Mesenchymal stem cell (in vitro differentiated cells and primary cell): ENCODE measurements around the gene ZNF837.

Experiments
- DNase-seq: peaks from one replicate; pipeline ENCODE4 v3.0.0-alpha.2; 2013
- H2AFZ ChIP-seq: one replicate; pipeline ENCODE4 v1.6.1; 2013; ENCODE audit warnings: low read depth, mild to moderate bottlenecking, control low read depth, inconsistent platforms, low read length, moderate library complexity
- H2AK5ac ChIP-seq: 2 replicates; pipeline ENCODE4 v1.6.1; 2013; ENCODE audit warnings: low read length, moderate library complexity, mild to moderate bottlenecking, inconsistent platforms; ENCODE audit not compliant: severe bottlenecking
- H2BK120ac ChIP-seq: one replicate; pipeline ENCODE4 v1.6.1; 2013; ENCODE audit warnings: low read depth, mild to moderate bottlenecking, inconsistent platforms, low read length, moderate library complexity
- H2BK12ac ChIP-seq, 2 experiments: one replicate each; pipeline ENCODE4 v1.6.1; 2013; ENCODE audit warnings: inconsistent platforms in 2 of 2, low read length in 2 of 2, mild to moderate bottlenecking in 2 of 2, moderate library complexity in 2 of 2, control low read depth in 1 of 2
- H2BK15ac ChIP-seq: one replicate; pipeline ENCODE4 v1.6.1; 2013; ENCODE audit warnings: mild to moderate bottlenecking, low read depth, inconsistent platforms; ENCODE audit not compliant: poor library complexity, severe bottlenecking
- H2BK5ac ChIP-seq: 2 replicates; pipeline ENCODE4 v1.6.1; 2013; ENCODE audit warnings: low read depth, mild to moderate bottlenecking, low read length, control low read depth, inconsistent platforms; ENCODE audit not compliant: poor library complexity, severe bottlenecking
- H3K14ac ChIP-seq, 2 experiments: one replicate each; pipeline ENCODE4 v1.6.1; 2013; ENCODE audit warnings: inconsistent platforms in 2 of 2, low read length in 2 of 2, control low read depth in 1 of 2, mild to moderate bottlenecking in 1 of 2, moderate library complexity in 1 of 2
- H3K18ac ChIP-seq, 2 experiments: one replicate each; pipeline ENCODE4 v1.6.1; 2013; ENCODE audit warnings: inconsistent platforms in 2 of 2, low read length in 2 of 2, control low read depth in 1 of 2, low read depth in 1 of 2, mild to moderate bottlenecking in 1 of 2
- H3K23ac ChIP-seq, 2 experiments: one replicate each; pipeline ENCODE4 v1.6.1; 2013; ENCODE audit warnings: inconsistent platforms in 2 of 2, low read length in 2 of 2, mild to moderate bottlenecking in 2 of 2, moderate library complexity in 2 of 2, control low read depth in 1 of 2
- H3K27ac ChIP-seq: 2 replicates; pipeline ENCODE4 v1.5.1; 2013; ENCODE audit warnings: mild to moderate bottlenecking, moderate library complexity, low read length, control low read depth, inconsistent platforms; ENCODE audit not compliant: poor library complexity, severe bottlenecking
- H3K27me3 ChIP-seq, 2 experiments: 2 replicates each; pipeline versions ENCODE4 v1.6.1 to v1.7.0; 2013; ENCODE audit warnings: low read length in 2 of 2, mild to moderate bottlenecking in 2 of 2, moderate library complexity in 2 of 2, control low read depth in 1 of 2, inconsistent platforms in 1 of 2; ENCODE audit not compliant: control insufficient read depth in 1 of 2, insufficient read depth in 1 of 2
- H3K36me3 ChIP-seq, 2 experiments: 2 replicates each; pipeline versions ENCODE4 v1.6.1 to v1.7.0; 2013; ENCODE audit warnings: low read length in 2 of 2, control low read depth in 1 of 2, inconsistent platforms in 1 of 2, low read depth in 1 of 2, mild to moderate bottlenecking in 1 of 2; ENCODE audit not compliant: insufficient read depth in 2 of 2, control insufficient read depth in 1 of 2
- H3K4ac ChIP-seq, 2 experiments: one replicate each; pipeline ENCODE4 v1.6.1; 2013; ENCODE audit warnings: inconsistent platforms in 2 of 2, low read length in 2 of 2, mild to moderate bottlenecking in 2 of 2, moderate library complexity in 2 of 2, control low read depth in 1 of 2, low read depth in 1 of 2
- H3K4me1 ChIP-seq: 2 replicates; pipeline ENCODE4 v1.6.1; 2013; ENCODE audit warnings: low read depth, low read length, control low read depth; ENCODE audit not compliant: control insufficient read depth, insufficient read depth
- H3K4me2 ChIP-seq: 2 replicates; pipeline ENCODE4 v1.6.1; 2013; ENCODE audit warnings: low read length, mild to moderate bottlenecking, inconsistent platforms; ENCODE audit not compliant: poor library complexity, severe bottlenecking
- H3K4me3 ChIP-seq, 2 experiments: 2 replicates each; pipeline versions ENCODE4 v1.5.1 to v1.7.0; 2013; ENCODE audit warnings: low read length in 2 of 2, mild to moderate bottlenecking in 2 of 2, control low read depth in 1 of 2, low read depth in 1 of 2; ENCODE audit not compliant: insufficient read depth in 1 of 2
- H3K79me1 ChIP-seq: replicated peaks from 2 replicates; pipeline ENCODE4 v1.6.1; 2013; ENCODE audit warnings: mild to moderate bottlenecking, control low read depth, low read length, inconsistent platforms; ENCODE audit not compliant: poor library complexity, severe bottlenecking
- H3K9ac ChIP-seq: 2 replicates; pipeline ENCODE4 v1.7.0; 2013; ENCODE audit warnings: mild to moderate bottlenecking, low read length, moderate library complexity
- H3K9me3 ChIP-seq: 2 replicates; pipeline ENCODE4 v1.7.0; 2013; ENCODE audit warnings: mild to moderate bottlenecking, low read length; ENCODE audit not compliant: control insufficient read depth
- H4K8ac ChIP-seq: one replicate; pipeline ENCODE4 v1.6.1; 2013; ENCODE audit warnings: inconsistent platforms, mild to moderate bottlenecking, low read length, moderate library complexity
- H4K91ac ChIP-seq: one replicate; pipeline ENCODE4 v1.6.1; 2013; ENCODE audit warnings: mild to moderate bottlenecking, low read length, inconsistent platforms
- WGBS: methylation state at CpG from one replicate; pipeline ENCODE4 v1.1.7; 2013; ENCODE audit warnings: mixed read lengths; 5-methylcytosine and 5-hydroxymethylcytosine counted together

ZNF837 gene

DNA sequence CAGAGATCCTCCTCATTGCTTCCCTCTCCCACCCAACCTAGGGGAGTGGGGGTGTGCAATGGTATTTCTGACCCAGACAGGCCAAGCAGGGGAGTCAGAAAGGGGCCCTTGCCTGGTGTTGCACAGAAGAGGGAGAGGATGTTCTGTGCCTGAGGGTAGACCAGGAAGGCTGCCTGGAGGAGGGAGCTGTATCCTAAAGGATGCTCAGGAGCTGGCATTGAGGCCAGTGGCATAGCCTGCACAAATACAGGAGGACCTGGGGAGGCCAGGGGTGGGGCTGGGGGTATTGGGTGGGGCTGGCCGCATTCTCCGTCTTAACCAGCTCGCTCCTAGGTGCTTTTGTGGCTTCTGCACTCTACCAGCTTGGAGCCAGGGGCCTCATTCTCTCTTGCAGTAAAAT, 19.1 kb upstream of the ZNF837 start:
- no peak for DNase-seq
- no peak overlapping the region for H3K4ac ChIP-seq
- H3K9me3 ChIP-seq, result no peaks in the 10 kb centered on the region
- peaks cover 6% of the 10 kb centered on the region for H3K79me1 ChIP-seq
- no peak overlapping the region for H2BK120ac ChIP-seq
- peaks cover 0 to 8% of the 10 kb centered on the region in 2 experiments for H3K27me3 ChIP-seq
- H3K18ac ChIP-seq, result no peak overlapping the region
- no peak overlapping the region for H2BK15ac ChIP-seq
- no peak overlapping the region for H2AFZ ChIP-seq
- H2BK12ac ChIP-seq, result no peak overlapping the region
- peaks cover 6 to 28% of the 10 kb centered on the region in 2 experiments for H3K36me3 ChIP-seq
- H3K4me2 ChIP-seq, result no peak overlapping the region
- H3K27ac ChIP-seq, result no peak overlapping the region
- no peak overlapping the region for H4K91ac ChIP-seq
- H4K8ac ChIP-seq, result no peak overlapping the region
- WGBS, result 100% methylated on average over 3 of the region's 3 CpGs
- no peak overlapping the region for H3K23ac ChIP-seq
- H2BK5ac ChIP-seq, result no peak overlapping the region
- H2AK5ac ChIP-seq, result no peak overlapping the region
- peaks cover 21% of the 10 kb centered on the region for H3K4me1 ChIP-seq
- H3K9ac ChIP-seq, result peak overlapping the region; percentile 86
- no peak overlapping the region for H3K14ac ChIP-seq
- H3K4me3 ChIP-seq, result peak overlapping the region in 1 of 2 experiments; percentile 91

DNA sequence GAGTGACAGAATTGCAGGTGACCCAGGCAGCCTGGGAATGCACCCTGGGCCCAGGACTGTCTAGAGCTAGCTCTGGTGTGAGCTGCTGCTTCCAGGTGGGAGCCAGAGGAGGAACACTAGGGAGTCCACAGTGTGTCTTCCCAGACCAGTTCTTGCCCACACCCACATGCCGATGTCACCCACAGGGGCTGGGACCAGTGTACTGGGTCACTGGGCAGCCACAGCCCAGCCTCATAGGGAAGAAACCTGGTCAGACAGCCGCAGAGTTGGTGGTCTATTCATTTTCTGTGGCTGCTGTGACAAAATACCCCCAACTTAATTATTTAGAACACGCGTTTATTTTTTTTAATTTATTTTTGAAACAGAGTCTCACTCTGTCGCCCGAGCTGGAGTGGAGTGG, 17.7 kb upstream of the ZNF837 start:
- Histone ChIP-seq H2BK5ac (no peak overlapping the region), H3K4me3 (no peak overlapping the region), H3K23ac (no peak overlapping the region), H3K27ac (no peak overlapping the region), H4K8ac (no peak overlapping the region), H3K9me3 (no peaks in the 10 kb centered on the region), H3K36me3 (peaks cover 20 to 40% of the 10 kb centered on the region in 2 experiments), H2BK120ac (no peak overlapping the region), H3K9ac (no peak overlapping the region), H4K91ac (no peak overlapping the region), H2AK5ac (no peak overlapping the region), H3K18ac (no peak overlapping the region), H3K4me1 (peaks cover 24% of the 10 kb centered on the region), H3K27me3 (peaks cover 0 to 8% of the 10 kb centered on the region in 2 experiments), H3K4ac (no peak overlapping the region), H2BK12ac (no peak overlapping the region), H3K79me1 (peaks cover 7% of the 10 kb centered on the region), H3K14ac (no peak overlapping the region), H3K4me2 (no peak overlapping the region), H2AFZ (no peak overlapping the region), H2BK15ac (no peak overlapping the region)
- 95% methylated on average over 6 of the region's 6 CpGs for WGBS
- DNase-seq, result no peak

DNA sequence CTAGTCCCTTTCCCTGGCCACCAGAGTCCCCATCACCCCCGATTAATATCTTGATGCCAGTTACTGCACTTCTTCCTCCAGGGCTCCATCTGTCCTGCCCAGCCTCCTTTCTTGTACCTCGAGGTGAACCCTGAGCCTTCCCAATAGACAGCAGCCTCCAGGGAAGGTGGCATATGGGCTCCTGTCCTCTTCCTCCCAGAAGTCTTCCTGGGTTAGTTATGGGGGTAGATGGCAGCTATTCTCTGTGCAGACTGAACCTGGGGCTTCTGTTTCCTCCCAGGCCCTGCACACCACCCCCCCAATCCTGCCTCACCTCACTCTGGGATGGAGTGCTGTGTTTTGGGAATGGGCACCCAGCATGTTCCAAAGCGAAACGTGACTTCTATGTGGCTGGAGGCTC, 17.3 kb upstream of the ZNF837 start:
- Histone ChIP-seq H3K4me3 (no peak overlapping the region), H3K27me3 (peaks cover 0 to 8% of the 10 kb centered on the region in 2 experiments), H4K8ac (no peak overlapping the region), H2BK12ac (no peak overlapping the region), H3K36me3 (peaks cover 24 to 44% of the 10 kb centered on the region in 2 experiments), H3K18ac (no peak overlapping the region), H3K27ac (no peak overlapping the region), H2BK5ac (no peak overlapping the region), H2AK5ac (no peak overlapping the region), H4K91ac (no peak overlapping the region), H2BK15ac (no peak overlapping the region), H2AFZ (no peak overlapping the region), H3K4me2 (no peak overlapping the region), H3K9ac (no peak overlapping the region), H3K4ac (no peak overlapping the region), H3K23ac (no peak overlapping the region), H2BK120ac (no peak overlapping the region), H3K79me1 (peaks cover 11% of the 10 kb centered on the region), H3K14ac (no peak overlapping the region), H3K4me1 (peaks cover 24% of the 10 kb centered on the region), H3K9me3 (no peaks in the 10 kb centered on the region)
- WGBS, result 96% methylated on average over 4 of the region's 4 CpGs
- DNase-seq, result no peak

DNA sequence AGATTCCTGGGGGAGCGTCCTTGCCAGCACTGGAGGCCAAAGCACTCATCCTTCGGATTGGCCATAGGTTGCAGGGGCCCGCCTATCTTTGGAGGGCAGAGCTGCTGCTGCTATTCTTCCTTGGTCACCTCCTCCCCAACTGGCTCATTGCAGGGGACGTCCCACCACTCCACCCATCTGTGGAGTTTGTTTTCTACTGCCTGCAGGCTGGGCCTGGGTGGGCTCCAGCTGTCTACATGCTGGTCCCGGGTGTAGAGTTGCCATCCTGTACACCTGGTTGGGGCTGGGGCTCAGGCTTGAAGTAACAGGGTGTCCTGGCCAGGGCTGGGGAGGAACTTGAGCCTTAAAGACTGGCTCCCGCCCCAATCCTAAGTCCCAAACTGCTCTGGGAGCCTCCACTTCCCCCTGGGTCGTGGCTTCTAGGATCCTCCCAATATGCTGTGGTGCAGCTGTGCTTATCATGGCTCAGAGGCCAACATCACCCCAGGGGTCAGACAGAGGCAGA, 16.8 kb upstream of the ZNF837 start:
- Histone ChIP-seq H2BK12ac (no peak overlapping the region), H2BK120ac (no peak overlapping the region), H3K4me3 (no peak overlapping the region)

More for the DNA sequence above, 16.8 kb upstream of the ZNF837 start:
- H3K14ac ChIP-seq, result no peak overlapping the region
- peaks cover 13% of the 10 kb centered on the region for H3K79me1 ChIP-seq
- H3K4ac ChIP-seq, result no peak overlapping the region
- 91% methylated on average over 7 of the region's 7 CpGs for WGBS
- H3K36me3 ChIP-seq, result peaks cover 29 to 49% of the 10 kb centered on the region in 2 experiments
- H3K27me3 ChIP-seq, result peaks cover 0 to 8% of the 10 kb centered on the region in 2 experiments
- no peak overlapping the region for H2BK5ac ChIP-seq
- no peak overlapping the region for H3K23ac ChIP-seq
- no peak overlapping the region for H3K4me2 ChIP-seq
- no peaks in the 10 kb centered on the region for H3K9me3 ChIP-seq
- no peak overlapping the region for H3K18ac ChIP-seq
- no peak overlapping the region for H2AFZ ChIP-seq
- H3K27ac ChIP-seq, result no peak overlapping the region
- H4K8ac ChIP-seq, result no peak overlapping the region
- no peak overlapping the region for H3K9ac ChIP-seq
- H2BK15ac ChIP-seq, result no peak overlapping the region
- no peak overlapping the region for H4K91ac ChIP-seq
- no peak overlapping the region for H2AK5ac ChIP-seq
- DNase-seq, result no peak
- H3K4me1 ChIP-seq, result peaks cover 24% of the 10 kb centered on the region
